Measurements from ENCODE around the gene FYB1. TPM values are rescaled to one million over a fixed set of nuclear protein-coding genes. Genes with fewer than 3 reads are reported as not detected.
A peak's percentile ranks its signal among the peaks of the same experiment; 100 is the strongest.

FYB1 gene
- polyA plus RNA-seq, 1 experiment = 0.01 TPM

GRCh38 chr5:39106322-39106721, 113.0 kb downstream of the FYB1 start:
- DNase-seq (ENCODE audit: low read depth, low spot score) = no peak
- CTCF ChIA-PET = no interaction called here
- TF ChIP-seq, protein P1, sequence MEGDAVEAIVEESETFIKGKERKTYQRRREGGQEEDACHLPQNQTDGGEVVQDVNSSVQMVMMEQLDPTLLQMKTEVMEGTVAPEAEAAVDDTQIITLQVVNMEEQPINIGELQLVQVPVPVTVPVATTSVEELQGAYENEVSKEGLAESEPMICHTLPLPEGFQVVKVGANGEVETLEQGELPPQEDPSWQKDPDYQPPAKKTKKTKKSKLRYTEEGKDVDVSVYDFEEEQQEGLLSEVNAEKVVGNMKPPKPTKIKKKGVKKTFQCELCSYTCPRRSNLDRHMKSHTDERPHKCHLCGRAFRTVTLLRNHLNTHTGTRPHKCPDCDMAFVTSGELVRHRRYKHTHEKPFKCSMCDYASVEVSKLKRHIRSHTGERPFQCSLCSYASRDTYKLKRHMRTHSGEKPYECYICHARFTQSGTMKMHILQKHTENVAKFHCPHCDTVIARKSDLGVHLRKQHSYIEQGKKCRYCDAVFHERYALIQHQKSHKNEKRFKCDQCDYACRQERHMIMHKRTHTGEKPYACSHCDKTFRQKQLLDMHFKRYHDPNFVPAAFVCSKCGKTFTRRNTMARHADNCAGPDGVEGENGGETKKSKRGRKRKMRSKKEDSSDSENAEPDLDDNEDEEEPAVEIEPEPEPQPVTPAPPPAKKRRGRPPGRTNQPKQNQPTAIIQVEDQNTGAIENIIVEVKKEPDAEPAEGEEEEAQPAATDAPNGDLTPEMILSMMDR (IDR thresholded peaks at IDR 0.05; ENCODE audit: low read depth, low read length) = peak; percentile 32
- POLR2A ChIA-PET = no interaction called here
- H3K9me3 ChIP-seq (ENCODE audit: control insufficient read depth, insufficient read depth, low read length) = no peaks in the 10 kb centered on the region
- no peak overlapping the region for H3K4me3 ChIP-seq (ENCODE audit: low read depth, low read length)
- H3K27ac ChIP-seq (ENCODE audit: low read depth, low read length) = no peak overlapping the region
- H3K27me3 ChIP-seq (ENCODE audit: control insufficient read depth, insufficient read depth, low read length) = no peaks in the 10 kb centered on the region

GRCh38 chr5:39104221-39104620, 115.1 kb downstream of the FYB1 start:
- Histone ChIP-seq H3K27me3 (ENCODE audit: control insufficient read depth, insufficient read depth, low read length) (no peaks in the 10 kb centered on the region), H3K27ac (ENCODE audit: low read depth, low read length) (no peak overlapping the region), H3K9me3 (ENCODE audit: control insufficient read depth, insufficient read depth, low read length) (no peaks in the 10 kb centered on the region), H3K4me3 (ENCODE audit: low read depth, low read length) (no peak overlapping the region)
- DNase-seq (ENCODE audit: low read depth, low spot score) = no peak
- TF ChIP-seq, protein P1 (IDR thresholded peaks at IDR 0.05; ENCODE audit: low read depth, low read length) = no peak
- CTCF ChIA-PET = interaction anchor here (0.9 to 1.2 kb wide), 2 partner anchors 16 to 24 kb away, joined by 4 read pairs; no protein-coding TSS in a partner anchor
- POLR2A ChIA-PET = no interaction called here

DNA sequence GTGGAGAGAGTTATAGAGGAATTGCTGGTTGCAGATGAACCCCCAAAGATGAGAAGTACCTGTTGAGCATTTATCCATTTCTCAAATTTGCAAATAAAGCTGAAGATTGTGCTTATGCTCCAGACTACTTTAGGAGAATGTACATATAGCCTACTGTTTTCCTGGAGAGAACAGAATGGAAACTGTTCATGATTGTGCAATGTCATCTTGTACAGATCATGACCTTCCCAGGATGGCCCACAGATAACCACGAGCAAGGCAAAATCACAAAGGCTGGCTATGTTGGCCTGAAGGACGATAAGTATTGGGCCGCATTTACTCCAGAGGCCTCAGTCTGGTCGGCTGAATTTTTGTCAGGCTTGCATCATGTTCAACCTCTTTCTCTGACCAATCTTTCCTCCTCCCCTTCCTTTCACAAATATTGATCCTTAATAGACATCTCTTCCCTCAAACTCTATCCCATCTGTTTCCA, 116.6 kb downstream of the FYB1 start:
- H3K9me3 ChIP-seq (ENCODE audit: control insufficient read depth, insufficient read depth, low read length) = no peaks in the 10 kb centered on the region
- ChIA-PET CTCF (no interaction called here), POLR2A (no interaction called here)
- DNase-seq (ENCODE audit: low read depth, low spot score) = no peak
- TF ChIP-seq, protein P1 (IDR thresholded peaks at IDR 0.05; ENCODE audit: low read depth, low read length) = no peak
- no peaks in the 10 kb centered on the region for H3K27me3 ChIP-seq (ENCODE audit: control insufficient read depth, insufficient read depth, low read length)
- no peak overlapping the region for H3K27ac ChIP-seq (ENCODE audit: low read depth, low read length)
- no peak overlapping the region for H3K4me3 ChIP-seq (ENCODE audit: low read depth, low read length)

- H3K4me3 ChIP-seq (ENCODE audit: low read depth, low read length) = peak overlapping the region; percentile 5; the same call in 1 of the 2 replicates
- CTCF ChIA-PET = interaction anchor here (6.4 kb wide), 1 partner anchor 20 kb away, joined by 55 read pairs; no protein-coding TSS in a partner anchor
- H3K27me3 ChIP-seq (ENCODE audit: control insufficient read depth, insufficient read depth, low read length) = no peaks in the 10 kb centered on the region
- peak; percentile 95 for DNase-seq (ENCODE audit: low read depth, low spot score)
- peak overlapping the region; percentile 96 for H3K27ac ChIP-seq (ENCODE audit: low read depth, low read length)
- H3K9me3 ChIP-seq (ENCODE audit: control insufficient read depth, insufficient read depth, low read length) = no peaks in the 10 kb centered on the region
- TF ChIP-seq, protein P1 (IDR thresholded peaks at IDR 0.05; ENCODE audit: low read depth, low read length) = no peak
- POLR2A ChIA-PET = interaction anchor here (0.6 to 0.7 kb wide), 2 partner anchors 20 to 31 kb away, joined by 3 read pairs; no protein-coding TSS in a partner anchor
These were observed 118.4 kb downstream of the FYB1 start for GRCh38 chr5:39100851-39101396.

GRCh38 chr5:39100301-39100850, 119.0 kb downstream of the FYB1 start:
- no peak overlapping the region for H3K4me3 ChIP-seq (ENCODE audit: low read depth, low read length)
- CTCF ChIA-PET = interaction anchor here (6.4 kb wide), 1 partner anchor 20 kb away, joined by 55 read pairs; no protein-coding TSS in a partner anchor
- DNase-seq (ENCODE audit: low read depth, low spot score) = no peak
- TF ChIP-seq, protein P1 (IDR thresholded peaks at IDR 0.05; ENCODE audit: low read depth, low read length) = no peak
- POLR2A ChIA-PET = interaction anchor here (0.6 to 0.7 kb wide), 2 partner anchors 20 to 32 kb away, joined by 3 read pairs; no protein-coding TSS in a partner anchor
- peak overlapping the region; percentile 89 for H3K27ac ChIP-seq (ENCODE audit: low read depth, low read length)
- H3K27me3 ChIP-seq (ENCODE audit: control insufficient read depth, insufficient read depth, low read length) = no peaks in the 10 kb centered on the region
- H3K9me3 ChIP-seq (ENCODE audit: control insufficient read depth, insufficient read depth, low read length) = no peaks in the 10 kb centered on the region

All from AG04450 (cell line).